ENCODE measurements around the gene MAP3K5.

- no peak for TF ChIP-seq CTCF (IDR thresholded peaks at IDR 0.05; ENCODE audit: control extremely low read depth in 1 of 3, insufficient read depth in 1 of 3, low read depth in 1 of 3, low read length in 3 of 3)
- TF ChIP-seq POLR2AphosphoS5 (IDR thresholded peaks at IDR 0.05; ENCODE audit: low read depth, low read length) = no peak
- TF ChIP-seq CEBPB (IDR thresholded peaks at IDR 0.05; ENCODE audit: low read depth, low read length) = no peak; the same call in 1 of the 2 replicates
- TF ChIP-seq YY1 (IDR thresholded peaks at IDR 0.05; ENCODE audit: low read depth, low read length) = no peak
- no peak for TF ChIP-seq POLR2A (IDR thresholded peaks at IDR 0.05; ENCODE audit: control extremely low read depth in 1 of 2, low read depth in 2 of 2, low read length in 2 of 2)
- no peak for TF ChIP-seq RFX5 (IDR thresholded peaks at IDR 0.05; ENCODE audit: borderline replicate concordance, low read depth, low read length)
- TF ChIP-seq EGR1 (IDR thresholded peaks at IDR 0.05; ENCODE audit: borderline replicate concordance, low read depth, low read length) = no peak
- no peak for TF ChIP-seq SP4 (IDR thresholded peaks at IDR 0.05; ENCODE audit: low read length)
- TF ChIP-seq JUN (IDR thresholded peaks at IDR 0.05; ENCODE audit: low read depth, low read length) = no peak
- no peak for TF ChIP-seq TEAD4 (IDR thresholded peaks at IDR 0.05; ENCODE audit: low read depth, low read length)
Observed at GRCh38 chr6:136774228-136775041, 17.8 kb downstream of the MAP3K5 start.

Measured in H1 (cell line).